GM18873 (cell line): ENCODE data around the gene THTPA.
"Not testable (repeated sequence)": the region's sequence is repeated elsewhere in the genome, so short reads cannot be mapped to it uniquely, and the experiment has no call there.

Experiments
- ATAC-seq: cut with Tn5 transposase; IDR thresholded peaks from one replicate; pipeline ENCODE4 v1.9.1; 2021; ENCODE audit warnings: mild to moderate bottlenecking, moderate library complexity, moderate number of reproducible peaks; ENCODE audit not compliant: unreplicated experiment, low FRiP score

THTPA gene

DNA sequence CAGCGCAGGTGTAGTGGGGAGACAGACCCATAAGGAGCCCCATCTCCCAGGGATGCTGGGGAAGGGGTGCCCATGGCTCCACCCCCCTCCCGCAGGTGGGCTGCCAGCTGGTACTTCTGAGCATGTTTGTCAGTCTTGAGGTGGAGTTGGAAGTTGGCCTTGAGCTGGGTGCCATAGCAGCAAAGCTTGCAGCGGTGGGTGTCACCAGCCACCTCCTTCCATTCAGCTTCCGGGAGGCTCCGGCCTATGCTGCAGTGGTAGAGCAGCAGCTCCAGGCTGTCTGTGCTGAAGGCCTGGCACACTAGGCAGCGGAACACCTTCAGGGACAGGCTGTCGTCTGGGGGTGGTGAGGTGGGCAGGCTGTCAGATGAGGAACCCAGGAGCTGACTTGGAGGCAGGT is 23.4 kb upstream of the THTPA start:
- ATAC-seq = no peak

DNA sequence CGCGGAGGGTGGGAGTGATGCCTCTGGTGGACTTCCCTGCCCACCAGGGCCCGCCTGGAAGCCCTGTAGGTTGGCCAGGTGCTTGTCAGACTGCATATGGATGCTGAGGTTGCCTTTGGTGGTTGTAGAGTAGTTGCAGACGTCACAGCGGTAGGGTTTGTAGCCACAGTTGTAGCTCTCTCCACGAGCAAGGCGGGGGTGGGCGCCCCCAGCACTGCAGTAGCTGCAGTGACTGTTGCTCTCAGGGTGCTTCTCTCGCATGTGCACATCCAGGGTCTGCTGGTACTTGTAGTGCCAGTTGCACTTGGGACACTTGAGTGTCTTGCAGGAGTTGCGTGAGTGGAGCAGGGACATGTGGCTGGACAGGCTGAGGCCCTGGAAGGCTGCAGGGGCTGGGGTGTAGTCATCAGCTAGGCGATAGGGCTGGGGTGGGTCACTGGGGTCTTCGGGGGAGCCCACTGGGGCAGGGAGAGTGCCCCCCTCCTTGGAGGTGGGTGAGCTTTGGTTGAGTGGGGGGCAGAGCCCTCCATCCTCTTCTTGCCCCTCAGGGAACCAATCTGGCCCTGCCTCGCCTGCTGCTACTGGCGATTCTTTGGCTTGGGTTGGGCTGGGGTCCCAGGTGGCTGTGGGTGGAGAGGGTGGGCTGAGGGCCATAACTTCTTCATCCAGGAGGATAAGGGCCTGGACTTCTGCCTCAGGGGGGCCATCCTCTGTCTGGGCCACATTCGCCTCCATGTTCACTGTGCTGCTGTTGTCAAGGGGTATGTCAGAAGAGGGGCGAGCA is 22.2 kb upstream of the THTPA start:
- no peak for ATAC-seq

DNA sequence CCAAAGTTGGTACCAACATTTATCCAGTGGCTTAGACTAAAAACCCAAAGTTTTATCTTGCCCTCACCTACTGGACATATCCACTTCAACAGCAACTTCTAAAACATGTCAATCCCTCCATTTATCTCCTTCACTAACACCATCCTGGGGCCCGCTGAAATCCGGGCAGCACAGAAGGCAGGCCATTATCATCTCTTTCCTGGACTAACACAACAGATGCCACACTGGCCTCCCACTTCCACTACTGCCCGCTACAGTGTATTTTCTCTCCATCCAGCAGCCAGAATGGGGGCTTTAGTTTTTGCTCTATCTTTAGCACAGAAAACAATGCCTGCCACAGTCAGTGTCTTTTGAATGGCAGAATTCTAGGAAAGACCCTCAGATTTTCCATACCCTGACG is 20.1 kb upstream of the THTPA start:
- no peak for ATAC-seq

DNA sequence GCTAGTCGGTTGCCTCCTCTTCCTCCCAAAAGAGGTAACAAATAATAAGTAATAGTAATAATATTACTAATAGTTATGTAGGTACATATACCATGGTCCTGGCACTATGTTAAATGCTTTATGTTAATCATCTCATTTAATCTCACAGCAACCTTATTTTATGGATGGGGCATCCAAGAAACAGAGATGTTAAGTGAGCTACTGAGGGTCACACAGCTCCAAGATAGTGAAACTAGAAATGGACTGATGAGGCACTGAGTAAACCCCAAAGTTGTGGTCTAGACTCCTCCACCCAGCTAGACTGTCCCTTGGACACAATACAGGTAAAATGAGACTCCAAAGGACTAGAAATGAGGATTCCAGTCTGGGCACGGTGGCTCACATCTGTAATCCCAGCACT is 19.6 kb upstream of the THTPA start:
- ATAC-seq = no peak

DNA sequence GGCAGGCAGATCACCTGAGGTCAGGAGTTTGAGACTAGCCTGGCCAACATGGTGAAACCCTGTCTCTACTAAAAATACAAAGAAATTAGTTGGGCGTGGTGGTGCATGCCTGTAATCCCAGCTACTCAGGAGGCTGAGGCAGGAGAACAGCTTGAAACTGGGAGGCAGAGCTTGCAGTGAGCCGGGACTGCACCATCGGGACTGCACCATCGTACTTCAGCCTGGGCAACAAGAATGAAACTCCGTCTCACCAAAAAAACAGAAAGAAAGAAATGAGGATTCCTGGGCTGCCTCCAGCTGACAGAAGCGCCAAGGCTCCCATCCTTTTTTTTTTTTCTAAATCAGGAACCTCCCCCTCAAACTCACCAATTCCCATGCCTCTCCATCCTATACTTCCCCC is 19.2 kb upstream of the THTPA start:
- ATAC-seq = not testable (repeated sequence)

DNA sequence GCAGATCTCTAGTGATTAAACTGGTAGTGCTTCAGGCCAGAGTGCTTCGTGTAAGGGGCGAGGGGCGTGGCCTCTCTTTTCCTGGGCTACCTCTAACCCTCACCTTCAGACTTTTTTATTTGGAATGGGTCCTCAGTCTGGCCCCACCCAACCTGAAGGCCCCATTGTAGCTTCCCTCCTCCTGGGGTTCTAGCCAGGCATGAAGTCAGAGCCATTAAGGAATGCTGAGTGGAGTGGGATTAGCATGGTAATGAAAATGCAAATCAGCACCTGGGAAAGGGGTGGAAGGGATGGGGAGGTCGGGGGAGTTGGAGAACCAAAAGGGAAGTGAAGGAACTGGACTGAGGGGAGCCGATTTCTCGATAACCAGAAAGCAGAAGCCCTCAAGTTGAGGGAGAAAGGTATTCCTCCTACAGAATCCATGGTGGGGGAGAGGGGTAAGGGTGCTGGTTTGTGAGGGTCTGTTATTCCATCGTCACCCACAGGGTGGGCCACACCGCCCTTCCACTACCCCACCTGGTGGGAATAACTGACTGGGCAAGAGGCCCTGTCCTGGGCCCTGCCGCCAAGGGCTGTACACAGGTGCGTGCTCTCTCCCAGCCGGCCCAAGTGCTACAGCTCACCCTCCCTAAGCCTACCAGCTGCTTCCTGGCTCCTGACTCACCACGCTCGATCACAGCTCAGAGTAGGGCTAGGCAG is 18.6 kb upstream of the THTPA start:
- no peak for ATAC-seq

DNA sequence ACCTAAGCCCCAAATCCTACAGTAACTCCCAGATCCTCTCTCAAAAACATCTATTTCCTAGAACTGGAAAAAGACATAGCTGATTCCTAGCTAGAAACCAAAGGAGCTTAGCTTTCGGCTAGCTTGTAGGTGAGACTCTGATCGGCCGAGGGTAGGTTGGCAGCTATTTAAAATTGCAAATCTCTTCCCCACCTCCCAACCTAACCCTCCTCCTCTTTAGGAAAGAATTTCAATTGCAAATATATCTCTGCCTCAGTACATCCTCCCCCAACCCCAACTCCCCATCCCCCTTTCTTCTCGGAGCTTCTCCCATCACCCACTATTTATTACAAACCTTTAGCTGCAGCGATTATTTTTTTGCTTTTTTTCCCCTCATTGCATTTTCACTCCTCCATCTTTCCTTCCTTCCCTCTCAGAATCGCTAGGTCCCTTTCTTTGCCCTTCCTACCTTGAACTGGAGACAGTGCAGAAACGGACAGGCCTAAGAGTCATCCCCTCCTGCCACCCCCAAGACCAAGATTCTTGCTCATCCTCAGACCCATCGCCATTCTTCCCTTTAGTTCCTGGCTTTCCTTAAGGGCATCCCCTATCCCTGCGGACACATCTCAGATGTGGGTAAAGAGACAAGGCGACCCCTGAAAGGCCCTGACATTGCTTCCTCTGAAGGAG is 17.9 kb upstream of the THTPA start:
- no peak for ATAC-seq

DNA sequence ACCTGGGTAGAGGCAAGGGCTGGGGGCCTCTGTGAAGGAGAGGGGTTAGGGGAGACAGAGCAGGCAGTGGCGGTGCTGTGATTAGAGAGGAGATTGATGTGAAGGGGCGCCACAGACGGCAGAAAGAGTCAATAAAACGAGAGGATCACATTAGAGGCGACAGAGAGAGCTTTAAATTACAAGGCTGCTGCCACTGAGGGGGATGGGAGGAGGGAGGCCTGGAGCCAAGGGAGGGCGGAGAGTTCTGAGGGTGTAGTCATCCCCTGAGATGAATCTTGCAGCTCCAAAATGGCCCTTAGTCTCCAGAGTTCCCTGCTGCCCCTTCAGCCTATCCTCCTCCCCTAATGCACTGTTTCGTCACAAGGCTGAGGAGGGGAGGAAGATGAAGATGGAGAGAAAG is 17.3 kb upstream of the THTPA start:
- no peak for ATAC-seq

DNA sequence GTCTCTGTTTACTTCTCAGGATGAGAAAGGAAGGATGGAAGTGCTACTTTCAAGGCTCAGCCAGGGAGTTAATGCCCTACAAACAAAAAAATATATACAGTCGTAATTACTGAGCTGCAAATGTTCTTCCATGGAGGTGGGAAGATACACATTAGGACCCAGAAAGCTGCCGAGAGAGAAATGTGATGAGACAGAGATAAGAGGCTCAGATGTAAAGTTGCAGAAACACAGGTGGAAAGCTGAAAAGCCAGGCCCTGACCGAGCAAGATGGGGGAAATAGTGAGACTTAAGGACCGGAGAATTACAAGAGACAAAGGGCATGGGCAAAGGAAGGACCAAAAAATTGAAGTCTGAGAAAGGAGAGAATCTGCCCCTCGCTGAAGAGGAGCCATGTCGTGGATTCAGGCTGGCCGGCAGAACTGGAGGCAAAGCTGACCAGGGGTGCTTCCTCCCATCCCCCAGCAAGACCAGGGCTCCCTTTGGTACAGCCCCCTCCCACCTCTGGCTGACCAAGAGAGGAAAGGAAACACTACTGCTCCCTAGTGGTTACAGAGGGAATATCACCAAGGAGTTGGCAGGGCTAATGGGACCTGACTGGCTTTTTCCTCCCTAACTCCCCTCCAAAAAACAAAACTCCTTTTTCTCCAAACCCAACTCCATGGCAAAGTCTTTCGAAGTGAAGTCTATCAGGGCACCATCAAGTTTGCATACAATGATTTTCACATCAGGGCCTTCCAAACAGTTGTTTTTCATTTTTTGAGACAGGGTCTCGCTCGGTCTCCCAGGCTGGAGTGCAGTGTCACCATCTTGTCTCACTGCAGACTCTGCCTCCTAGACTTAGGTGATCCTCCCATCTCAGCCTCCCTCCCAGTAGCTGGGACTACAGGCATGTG is 16.6 kb upstream of the THTPA start:
- no peak for ATAC-seq

DNA sequence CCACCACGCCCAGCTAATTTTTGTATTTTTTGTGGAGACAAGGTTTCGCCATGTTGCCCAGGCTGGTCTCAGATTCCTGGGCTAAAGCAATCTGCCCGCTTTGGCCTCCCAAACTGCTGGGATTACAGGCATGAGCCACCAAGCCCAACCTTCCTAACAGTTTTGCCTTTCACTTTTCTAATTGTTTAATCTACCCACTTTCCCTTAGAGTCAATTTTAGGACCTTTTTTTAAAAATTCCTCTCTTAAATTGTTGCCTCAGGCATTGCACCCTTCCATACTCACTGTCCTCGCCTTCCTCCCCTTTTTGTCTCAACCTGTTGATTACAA is 16.0 kb upstream of the THTPA start:
- ATAC-seq = no peak

DNA sequence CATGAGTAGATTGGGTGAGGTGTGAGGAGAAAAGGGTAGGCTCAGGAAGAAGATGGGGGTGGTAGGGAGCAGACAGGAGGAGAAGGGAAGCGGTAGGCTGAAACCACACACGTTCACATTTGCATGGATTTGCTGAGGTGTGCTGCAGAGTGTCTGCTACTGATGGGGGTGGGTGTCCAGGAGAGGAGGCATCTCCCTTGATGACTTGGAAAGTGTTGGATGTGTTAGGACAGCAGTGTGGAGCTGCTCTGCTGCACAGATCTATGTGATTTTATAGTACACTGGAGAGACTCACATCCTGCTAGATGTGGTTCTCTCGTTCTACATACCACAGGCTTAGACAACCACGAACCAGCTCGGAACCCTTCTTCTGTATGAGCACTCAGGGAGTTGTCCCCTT is 13.8 kb upstream of the THTPA start:
- ATAC-seq = no peak

DNA sequence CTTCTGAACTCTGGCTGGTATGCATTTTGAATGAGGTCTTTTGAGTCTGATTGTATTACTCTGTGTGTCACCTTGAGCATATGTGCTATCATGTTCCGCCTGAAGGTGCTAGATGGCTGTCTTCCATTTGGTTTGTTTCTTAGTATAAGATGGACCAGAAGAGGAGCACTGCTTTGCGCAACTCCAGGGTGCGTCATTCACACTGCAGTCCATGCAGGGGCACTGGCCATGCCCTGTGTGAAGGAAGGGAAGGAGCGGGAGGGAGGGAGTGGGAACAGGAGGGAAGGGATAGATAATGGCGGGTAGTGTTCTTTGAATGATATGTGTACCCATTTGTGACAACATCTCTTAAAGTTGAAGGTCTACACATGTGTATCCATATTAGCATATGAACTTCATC is 12.7 kb upstream of the THTPA start:
- no peak for ATAC-seq

DNA sequence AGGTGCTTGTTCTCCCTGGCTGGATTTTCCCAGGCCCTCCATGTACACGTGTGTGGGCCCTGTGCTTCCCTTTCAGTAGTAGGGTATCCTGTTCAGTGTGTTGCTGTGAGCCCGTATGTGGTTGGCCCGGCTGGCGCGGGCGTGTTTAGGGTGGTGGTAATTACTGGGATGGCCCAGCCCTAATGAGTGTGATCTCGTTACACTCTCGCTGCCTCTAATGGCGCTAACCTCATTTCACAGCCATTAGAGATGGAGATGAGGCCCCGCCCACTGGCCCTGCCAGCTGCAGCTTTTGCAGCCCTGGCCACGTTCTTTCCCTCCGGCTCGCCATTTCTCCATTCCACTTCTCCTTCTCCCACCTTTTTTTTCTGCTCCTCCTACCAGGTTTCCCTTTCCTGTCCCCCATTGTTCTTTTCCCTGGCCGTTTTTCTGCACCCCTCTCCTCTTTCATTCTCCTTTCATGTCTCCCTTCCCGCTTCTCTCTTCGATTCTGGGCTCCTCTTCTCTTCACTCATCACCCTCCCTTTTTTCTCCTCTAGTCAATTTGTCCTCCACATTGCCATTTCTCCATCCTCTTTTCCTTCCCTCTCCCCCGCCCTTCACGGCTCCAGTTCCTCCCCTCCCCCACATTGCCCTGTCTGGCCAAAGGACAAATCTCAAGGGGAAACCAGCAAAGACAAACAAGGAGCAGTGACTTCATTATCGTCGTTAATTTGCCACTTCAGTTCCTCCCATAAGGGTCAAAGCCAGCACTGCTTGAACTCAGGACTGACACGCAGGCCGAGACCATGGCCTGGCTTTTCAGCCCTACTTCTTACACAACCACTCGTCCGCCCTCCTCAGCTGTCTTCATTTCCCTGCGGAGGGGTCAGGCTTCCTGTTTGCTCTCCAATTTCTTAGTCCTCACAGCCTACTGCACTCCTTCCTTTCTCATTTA is 11.3 kb upstream of the THTPA start:
- no peak for ATAC-seq

DNA sequence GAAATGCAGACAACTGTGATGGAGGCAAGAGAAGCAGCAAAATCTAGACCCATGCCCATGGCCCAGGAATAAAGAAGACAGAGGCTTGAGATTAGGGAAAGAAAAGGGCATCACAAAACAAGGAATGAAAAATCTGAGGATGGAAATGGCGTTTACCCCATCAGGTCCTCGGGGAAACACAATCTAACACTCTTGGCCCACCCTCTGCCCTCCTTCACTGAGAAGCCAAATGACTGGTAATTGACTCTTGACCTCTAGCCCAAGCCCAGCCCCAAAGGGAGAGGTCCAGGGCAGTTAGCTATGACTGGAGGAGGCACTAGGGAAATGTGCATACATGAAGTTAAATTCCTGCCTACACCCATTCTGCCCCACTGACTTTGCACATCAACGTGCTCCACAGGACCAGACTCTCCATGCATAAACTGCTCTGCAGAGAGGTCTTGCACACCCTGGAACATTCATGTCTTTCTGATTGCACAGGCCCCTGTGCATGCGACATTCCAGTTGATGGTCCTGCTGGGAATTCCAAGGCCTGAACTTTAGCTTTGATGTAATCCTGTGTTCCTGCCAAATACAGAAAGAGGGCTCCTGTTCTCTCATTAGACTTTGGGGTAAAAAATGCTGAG is 10.2 kb upstream of the THTPA start:
- ATAC-seq = no peak

DNA sequence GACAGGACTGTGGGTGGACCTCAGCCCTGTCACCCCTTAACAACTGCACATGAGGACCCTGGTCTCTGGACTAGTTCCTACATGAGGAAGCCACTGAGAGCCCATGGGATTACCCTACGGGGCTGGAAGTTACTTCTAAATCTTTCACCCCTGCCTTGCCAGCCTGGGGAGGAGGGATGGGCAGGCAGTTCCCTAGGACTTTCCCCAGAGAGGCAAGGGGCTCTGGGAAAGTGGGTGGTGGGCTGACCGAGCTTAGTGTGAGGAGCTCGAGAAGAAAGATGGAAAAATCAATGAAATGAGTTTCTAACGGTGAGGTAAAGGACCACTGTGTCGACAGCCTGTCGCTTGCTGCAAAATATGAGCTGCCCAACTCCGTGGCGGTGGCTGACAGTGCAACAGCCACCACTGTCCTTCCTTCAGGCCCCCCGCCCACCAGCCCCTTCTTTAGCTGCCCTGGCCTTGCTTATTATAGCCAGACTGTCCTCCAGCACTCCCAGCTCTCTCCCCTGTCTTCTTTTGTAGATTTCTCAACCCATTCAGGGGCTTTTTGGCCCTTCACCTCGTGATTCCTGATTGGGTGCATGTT is 9.5 kb upstream of the THTPA start:
- ATAC-seq = no peak

DNA sequence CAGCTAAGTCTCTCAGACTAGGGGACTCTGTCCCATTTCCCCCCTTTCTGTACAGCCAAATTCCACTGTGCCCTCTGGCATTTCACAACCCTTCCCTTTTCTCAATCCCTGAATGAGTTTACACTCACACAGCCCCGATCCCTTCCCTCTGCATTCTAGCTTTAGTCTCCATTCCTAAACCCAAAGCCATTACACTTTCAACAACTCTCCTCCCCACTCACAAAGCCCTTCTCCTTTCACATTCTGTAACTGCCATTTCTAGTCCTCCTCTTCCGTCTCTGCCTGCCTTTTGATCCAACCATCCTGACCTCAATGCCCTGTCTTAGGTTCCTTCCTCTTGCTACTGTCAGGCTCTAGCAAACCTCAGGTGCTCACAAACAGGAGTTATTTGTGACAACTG is 8.1 kb upstream of the THTPA start:
- ATAC-seq = no peak

DNA sequence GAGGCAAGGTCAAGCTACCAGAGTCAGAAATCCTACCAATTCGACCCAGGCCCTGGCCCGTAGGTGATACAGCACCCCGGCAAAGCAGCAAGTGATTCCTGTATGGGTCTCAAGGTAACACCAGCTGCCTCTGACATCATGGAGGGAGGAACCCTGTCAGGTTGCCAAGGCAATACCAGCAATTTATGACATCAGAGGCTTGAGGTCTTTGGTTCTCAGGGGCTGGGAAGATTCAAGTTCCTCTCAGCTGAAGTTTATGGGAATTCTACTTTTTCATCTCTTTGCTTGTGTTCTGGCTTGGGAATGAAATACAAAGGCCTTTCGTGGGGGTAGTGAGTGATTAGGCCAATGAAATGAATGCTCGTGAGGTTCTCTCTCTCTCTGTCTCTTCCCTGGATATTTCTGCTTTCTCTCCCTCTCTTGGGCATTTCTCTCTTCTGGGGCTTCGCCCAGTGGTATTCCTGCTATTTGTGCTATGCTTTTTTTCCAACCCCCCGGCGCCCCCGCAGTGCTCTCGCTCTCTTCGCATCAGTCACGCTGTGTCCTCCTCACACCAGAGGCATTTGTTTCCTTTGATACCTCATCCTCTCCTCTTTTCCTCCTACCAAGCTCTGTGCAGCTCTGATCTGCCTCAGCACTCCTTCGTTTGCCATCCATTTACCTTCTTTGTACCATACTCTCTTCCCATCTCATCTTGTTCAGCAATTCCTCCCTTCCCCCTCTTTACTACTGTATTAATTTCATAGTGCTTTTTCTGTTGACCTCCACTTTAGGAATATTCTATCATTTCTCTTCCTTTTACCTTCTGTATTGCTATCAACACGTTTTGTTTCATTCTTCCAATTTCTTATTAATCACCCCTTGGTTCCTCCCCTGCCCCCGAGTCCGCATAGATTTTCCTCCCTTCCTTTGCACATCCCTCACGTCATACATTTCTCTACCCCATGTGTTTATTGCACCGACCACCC is 7.4 kb upstream of the THTPA start:
- no peak for ATAC-seq
